C1 segment of cervical spinal cord (tissue), 14 donors: ENCODE data around the gene CCNYL1.
"Not testable (repeated sequence)": the region's sequence is repeated elsewhere in the genome, so short reads cannot be mapped to it uniquely, and the experiment has no call there.

Source experiments
- DNase-seq, 14 donors: peaks; one replicate each; lab custom pipeline; 2025; lab: John Stamatoyannopoulos, UW

The CCNYL1 gene

GRCh38 chr2:207710814-207711740 lies at the start of gene CCNYL1:
TSS of gene CCNYL1 (plus strand) at chr2:207711640. CDS start at chr2:207711897, 257 bp downstream.
- DNase-seq, result peak; percentile 70 to 99 (median 97)

- DNase-seq, result no peak
These were observed 49.2 kb upstream of the CCNYL1 start for GRCh38 chr2:207662203-207662602.

- no peak for DNase-seq
These were observed 47.4 kb upstream of the CCNYL1 start for GRCh38 chr2:207663870-207664545.

GRCh38 chr2:207670887-207671286 lies 40.6 kb upstream of the CCNYL1 start:
- DNase-seq, result no peak

- no peak for DNase-seq
These were observed 38.0 kb upstream of the CCNYL1 start for GRCh38 chr2:207673431-207673830.

DNA sequence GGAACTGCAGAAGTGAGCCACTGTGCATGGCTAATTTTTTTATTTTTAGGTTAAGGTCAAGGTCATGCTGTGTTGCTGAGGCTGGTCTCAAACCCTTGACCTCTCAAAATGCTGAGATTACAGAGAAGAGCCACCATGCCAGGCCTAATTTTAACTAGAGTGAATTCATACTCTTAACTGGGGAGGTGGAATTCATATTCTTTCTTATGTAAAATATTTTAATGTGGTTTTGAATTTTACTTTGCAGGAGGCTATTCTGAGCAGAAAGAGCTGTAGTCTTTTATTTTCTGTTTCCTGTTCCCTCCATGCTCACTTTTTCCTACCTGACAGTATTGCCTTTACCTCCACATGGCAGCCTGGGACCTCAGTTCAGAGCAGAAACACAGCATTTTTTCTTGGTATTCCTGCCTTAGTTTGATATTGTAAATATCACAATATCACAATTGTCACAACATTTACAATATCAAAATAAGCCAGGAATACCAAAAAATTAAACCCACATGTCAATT lies 37.1 kb upstream of the CCNYL1 start:
- no peak for DNase-seq

DNA sequence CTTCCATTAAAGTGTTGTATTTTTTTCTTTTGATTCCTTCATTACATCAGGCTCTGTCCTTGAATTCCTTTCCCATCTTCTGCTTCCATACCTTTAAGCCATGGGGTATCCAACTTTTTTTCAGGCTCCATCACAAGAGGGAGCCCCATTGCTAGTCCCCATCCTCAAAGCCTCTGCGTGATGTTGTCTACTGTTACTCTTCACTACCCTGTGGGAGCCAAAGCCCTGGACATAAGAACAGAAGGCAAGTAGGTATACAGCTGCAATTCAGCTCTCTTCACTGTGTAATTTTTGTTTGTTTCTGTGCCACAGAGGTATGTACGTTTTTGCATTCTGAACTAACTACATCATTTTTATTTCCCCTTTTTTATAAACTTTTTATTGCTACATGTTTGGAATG lies 36.6 kb upstream of the CCNYL1 start:
- DNase-seq, result no peak

DNA sequence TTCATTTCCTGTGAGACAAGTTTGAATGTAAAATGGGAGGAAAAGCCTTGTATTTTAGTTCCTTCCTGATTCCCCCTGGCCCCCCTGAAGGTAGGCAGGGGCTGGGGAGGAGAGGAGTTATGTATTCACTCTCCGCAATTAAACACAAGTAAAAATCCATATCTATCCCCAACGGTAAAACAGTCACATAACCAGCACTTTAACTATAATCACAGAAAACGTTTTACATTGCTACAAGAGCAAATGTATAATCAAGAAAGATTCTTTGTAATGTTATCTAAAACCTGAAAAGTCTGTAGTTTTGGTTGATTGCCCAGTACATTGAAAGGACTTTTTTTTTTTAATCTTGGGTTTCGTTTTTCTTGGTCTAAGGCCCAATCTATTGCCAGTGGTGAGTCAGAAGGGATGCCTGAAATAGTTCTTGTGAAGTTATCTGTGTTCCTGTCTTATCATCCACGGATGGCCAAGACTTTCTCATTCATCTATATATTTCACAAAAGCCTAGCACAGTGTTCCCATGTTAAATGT lies 34.5 kb upstream of the CCNYL1 start:
- DNase-seq, result no peak

DNA sequence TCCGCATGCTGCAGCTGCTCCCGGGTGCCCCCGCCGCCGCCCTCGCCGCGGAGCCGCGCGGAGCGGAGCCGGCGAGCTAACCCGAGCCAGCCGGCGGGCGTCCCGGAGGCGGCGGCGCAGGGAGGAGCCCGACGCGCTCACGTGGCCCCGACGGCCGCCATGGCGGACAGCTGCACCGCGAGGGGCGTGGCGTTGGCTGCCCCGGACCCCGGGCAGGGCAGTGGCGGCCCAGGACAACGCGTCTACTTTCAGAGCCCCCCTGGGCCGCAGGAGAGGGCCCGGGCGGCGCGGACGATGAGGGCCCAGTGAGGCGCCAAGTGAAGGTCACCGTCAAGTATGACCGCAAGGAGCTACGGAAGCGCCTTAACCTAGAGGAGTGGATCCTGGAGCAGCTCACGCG lies 30.0 kb upstream of the CCNYL1 start:
- no peak for DNase-seq

DNA sequence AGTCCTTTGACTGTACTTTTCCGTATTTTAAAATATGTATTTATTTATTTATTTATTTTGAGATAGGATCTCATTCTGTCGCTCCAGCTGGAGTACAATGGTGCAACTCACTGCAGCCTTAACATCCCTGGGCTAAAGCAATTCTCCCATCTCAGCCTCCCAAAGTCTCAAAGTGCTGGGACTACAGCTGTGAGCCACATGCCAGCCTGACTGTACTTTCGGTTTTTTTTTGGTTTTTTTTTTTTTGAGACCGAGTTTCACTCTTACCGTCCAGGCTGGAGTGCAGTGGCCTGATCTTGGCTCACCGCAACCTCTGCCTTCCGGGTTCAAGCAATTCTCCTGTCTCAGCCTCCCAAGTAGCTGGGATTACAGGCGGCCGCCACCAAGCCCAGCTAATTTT lies 28.9 kb upstream of the CCNYL1 start:
- no peak for DNase-seq

DNA sequence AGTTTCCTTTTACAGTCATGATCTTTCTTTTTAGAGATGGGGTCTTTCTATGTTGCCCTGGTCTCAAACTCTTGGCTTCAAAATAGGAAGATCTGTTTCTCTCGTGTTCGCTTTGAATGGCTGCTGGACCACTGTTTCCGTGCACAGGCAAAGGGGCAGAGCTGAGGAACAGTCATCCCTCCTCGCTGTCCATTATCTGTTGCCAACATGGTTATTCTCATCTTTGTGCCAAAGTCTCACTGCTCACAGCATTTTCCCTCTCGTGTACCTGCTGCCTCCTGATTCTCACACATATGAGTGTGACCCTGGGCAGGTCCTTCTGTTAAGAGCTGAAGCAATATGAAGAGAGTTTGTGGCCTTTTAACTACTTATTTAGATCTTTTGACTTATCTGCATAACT lies 28.0 kb upstream of the CCNYL1 start:
- no peak for DNase-seq

GRCh38 chr2:207683879-207684627 lies 27.4 kb upstream of the CCNYL1 start:
- no peak for DNase-seq

DNA sequence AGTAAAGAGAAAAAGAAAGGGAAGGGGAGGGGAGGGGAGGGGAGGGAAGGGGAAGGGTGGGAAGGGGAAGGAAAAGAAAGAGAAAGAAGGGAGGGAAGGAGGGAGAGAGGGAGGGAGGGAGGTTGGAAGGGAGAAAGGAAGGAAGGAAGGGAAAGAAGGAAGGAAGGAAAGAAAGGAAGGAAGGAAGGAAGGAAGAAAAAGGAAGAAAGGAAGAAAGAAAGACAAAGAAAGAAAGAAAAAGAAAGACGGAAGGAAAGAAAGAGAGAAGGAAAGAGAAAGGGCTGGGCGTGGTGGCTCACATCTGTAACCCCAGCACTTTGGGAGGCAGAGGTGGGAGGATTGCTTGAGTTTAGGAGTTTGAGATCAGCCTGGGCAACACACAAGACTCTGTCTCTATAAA lies 24.6 kb upstream of the CCNYL1 start:
- no peak for DNase-seq

GRCh38 chr2:207688597-207688996 lies 22.8 kb upstream of the CCNYL1 start:
- no peak for DNase-seq

DNA sequence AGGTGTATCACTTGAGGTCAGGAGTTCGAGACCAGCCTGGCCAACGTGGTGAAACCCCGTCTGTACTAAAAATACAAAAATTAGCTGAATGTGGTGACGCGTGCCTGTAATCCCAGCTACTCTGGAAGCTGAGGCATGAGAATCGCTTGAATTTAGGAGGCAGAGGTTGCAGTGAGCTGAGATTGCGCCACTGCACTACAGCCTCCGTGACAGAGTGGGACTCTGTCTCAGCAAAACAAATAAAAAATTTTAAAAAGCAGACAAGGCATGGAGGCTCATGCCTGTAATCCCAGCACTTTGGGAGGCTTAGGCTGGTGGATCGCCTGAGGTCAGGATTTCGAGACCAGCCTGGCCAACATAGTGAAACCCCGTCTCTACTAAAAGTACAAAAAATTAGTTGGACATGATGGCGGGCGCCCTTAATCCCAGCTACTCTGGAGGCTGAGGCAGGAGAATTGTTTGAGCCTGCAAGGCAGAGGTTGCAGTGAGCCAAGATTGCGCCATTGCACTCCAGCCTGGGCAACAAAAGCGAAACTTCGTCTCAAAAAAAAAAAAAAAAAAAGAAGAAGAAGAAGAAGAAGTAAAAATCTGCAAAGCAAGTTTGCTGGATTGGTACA lies 20.5 kb upstream of the CCNYL1 start:
- not testable (repeated sequence) for DNase-seq

GRCh38 chr2:207692206-207693065 lies 19.0 kb upstream of the CCNYL1 start:
- peak in 9 of 14 donors; percentile 1 to 15 (median 9) for DNase-seq

DNA sequence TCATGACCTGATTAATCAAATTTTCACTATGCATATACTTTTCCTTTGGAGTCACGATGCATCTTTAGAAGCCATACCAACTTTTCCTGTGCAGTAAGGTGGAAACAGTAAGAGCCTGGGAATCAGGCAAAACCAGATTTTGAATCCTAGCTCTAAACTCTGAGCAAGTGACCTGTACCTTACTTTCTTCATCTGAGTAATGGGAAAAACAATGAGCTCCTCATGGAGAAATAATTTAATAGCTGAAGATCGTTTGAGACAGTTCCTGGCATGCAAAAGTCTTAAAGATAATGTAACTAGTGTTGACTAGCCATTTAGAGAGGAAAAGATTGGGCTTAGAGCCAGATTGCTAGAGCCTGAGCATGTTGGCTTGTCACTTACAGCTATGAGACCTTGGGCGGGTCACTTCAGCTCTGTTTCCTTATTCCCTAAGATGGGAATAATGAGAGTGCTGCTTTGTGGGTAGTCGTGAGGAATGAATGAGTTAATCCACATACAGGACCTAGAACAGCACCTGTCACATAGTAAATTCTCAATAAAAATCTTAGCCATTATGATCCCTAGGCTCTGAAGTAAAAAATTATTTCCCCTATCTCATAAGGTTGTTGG lies 17.7 kb upstream of the CCNYL1 start:
- DNase-seq, result no peak

DNA sequence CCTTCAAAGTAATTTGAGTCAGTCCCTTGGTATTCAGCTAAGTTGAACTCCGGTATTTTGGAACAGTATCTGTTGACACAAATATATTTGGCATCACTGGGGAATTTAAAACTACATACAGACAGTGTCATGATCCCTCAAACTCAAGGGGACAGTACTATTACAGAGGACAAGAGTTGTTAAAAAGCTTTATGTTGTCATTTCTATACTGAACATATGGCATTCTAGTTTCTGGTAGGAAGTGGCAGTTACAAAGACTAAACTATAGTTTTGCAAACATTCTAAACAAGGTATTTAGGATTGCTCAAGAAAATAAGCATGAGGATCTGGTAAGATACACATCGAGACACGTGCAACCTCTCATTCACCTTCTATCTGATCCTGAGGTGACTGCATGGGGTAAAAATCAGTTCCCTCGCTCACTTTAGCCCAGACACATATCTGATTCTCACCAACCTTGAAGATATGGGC lies 16.6 kb upstream of the CCNYL1 start:
- DNase-seq, result no peak

GRCh38 chr2:207695293-207695692 lies 16.1 kb upstream of the CCNYL1 start:
- no peak for DNase-seq

DNA sequence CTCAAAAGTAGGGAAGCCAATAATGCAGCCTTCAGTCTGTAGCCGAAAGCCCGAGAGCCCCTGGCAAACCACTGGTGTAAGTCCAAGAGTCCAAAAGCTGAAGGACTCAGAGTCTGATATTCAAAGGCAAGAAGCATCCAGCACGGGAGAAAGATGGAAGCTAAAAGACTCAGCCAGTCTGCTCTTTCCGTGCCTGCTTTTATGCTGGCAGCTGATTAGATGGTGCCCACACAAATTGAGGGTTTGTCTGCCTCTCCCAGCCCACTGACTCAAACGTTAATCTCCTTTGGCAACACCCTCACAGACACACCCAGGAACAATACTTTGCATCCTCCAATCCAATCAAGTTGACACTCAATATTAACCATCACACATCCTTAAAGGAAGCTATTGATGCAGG lies 14.5 kb upstream of the CCNYL1 start:
- DNase-seq, result not testable (repeated sequence)
